AML-193 (cell line): ENCODE measurements around the gene AKIRIN1.
"Not testable (repeated sequence)": the region's sequence is repeated elsewhere in the genome, so short reads cannot be mapped to it uniquely, and the experiment has no call there.

Experiments
- DNase-seq, 2 experiments: peaks; one replicate each; lab custom pipeline; 2025; lab: John Stamatoyannopoulos, UW

Gene AKIRIN1

DNA sequence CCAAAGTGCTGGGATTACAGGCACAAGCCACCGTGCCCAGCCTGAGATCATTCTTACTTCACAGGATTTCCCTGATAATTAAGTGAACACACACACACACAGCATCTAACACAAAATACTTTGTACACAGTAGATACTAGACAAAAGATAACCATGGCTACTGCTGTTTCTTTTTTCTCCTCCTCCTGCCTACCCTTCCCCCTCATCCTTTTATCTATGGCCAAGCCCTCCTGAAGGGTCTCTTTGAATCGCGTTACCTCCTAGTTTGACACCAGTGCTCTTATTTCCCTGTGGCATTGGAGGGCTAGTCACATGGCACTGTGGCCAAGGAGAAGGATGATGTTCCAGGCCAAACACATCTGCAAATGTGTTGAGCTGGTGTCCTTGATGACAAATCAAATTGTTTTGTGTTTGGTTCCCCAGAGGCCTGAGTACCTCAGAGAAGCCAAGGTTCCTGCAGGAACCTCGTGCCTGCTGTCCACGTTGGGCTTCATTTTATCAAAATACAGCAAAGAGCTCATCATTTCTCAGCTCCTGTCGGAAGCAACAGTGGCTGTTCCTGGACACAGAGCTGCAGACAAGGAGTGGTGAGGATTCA lies 55.6 kb downstream of the AKIRIN1 start:
- no peak for DNase-seq

- no peak for DNase-seq
Observed at GRCh38 chr1:39047374-39048229, 56.5 kb downstream of the AKIRIN1 start.

- no peak for DNase-seq
Observed at GRCh38 chr1:39048745-39049370, 57.8 kb downstream of the AKIRIN1 start.

DNA sequence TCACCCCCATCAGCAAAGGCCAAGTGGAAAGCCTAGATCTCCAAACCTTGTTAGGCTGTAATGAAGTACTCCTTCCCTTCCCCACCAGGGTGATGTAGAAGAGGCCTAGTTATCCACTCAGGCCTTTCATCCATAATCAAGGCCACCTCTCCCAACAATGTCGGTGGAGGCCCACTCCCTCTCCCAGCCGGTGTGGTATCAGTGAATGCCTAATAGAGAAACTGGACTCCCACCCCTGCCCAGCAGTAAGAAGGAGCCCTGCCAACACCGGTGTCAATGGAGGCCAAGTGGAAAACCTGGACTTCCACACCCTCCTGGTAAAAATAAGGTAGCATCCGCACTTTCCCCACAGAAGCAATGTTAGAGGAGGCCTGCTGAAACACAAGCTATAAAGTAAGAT lies 58.9 kb downstream of the AKIRIN1 start:
- DNase-seq, result no peak

DNA sequence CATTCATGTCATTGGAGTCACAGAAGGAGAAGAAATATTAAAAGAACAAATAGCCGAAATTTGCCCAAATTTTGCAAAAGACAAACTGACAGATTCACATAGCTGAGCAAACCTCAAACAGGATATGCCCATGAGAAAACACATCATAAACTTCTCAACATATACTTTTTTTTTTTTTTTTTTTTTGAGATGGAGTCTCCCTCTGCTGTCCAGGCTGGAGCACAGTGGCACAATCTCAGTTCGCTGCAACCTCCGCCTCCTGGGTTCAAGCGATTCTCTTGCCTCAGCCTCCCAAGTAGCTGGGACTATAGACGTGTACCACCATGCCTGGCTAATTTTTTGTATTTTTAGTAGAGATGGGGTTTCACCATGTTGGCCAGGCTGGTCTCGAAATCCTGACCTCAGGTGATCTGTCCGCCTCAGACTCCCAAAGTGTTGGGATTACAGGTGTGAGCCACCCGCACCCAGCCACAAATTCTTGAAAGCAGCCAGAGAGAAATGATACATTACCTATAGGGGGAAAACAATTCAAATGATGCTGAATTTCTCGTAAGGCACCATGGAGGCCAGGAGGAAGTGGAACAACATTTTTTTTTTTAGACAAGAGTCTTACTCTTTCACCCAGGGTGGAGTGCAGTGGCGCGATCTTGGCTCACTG lies 60.2 kb downstream of the AKIRIN1 start:
- not testable (repeated sequence) for DNase-seq

DNA sequence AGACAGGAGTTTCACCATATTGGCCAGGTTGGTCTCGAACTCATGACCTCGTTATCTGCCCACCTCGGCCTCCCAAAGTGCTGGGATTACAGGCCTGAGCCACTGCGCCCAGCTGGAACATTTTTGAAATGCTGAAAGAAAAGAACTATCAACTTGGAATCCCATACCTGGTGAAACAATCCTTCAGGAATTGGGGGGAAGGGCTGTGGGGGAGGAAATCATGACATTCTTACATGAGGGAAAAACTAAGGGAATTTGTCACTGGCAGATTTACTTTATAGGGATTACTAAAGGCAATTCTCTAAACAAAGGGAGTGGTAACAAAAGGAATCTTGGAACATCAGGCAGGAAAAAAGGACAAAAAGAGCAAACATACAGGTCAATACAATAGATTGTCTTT lies 60.9 kb downstream of the AKIRIN1 start:
- no peak for DNase-seq

DNA sequence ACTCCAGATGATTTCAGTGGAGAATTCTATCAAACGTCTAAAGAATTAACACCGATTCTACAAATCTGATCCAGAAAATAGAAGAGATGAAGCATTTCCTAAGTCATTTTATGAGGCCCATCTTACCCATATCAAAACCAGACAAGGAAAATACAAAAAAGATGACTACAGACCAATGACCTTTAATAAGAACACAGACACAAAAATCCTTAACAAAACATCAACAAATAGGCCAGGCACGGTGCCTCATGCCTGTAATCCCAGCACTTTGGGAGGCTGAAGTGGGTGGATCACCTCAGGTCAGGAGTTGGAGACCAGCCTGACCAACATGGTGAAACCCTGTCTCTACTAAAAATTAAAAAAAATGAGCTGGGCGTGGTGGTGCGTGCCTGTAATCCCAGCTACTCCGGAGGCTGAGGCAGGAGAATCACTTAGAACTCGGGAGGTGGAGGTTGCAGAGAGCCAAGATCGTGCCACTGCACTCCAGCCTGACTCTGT lies 64.2 kb downstream of the AKIRIN1 start:
- not testable (repeated sequence) for DNase-seq
